NT2/D1 (cell line): ENCODE results near the gene LRSAM1.

Experiments used
- SUZ12 ChIP-seq: IDR thresholded peaks from 2 replicates; pipeline ENCODE4 v1.6.1; 2011; ENCODE audit not compliant: insufficient read length, insufficient read depth; ENCODE audit errors: extremely low read depth
- YY1 ChIP-seq: IDR thresholded peaks from 2 replicates; pipeline ENCODE4 v1.6.1; 2011; ENCODE audit not compliant: insufficient read length, insufficient read depth
- ZNF274 ChIP-seq: IDR thresholded peaks from 2 replicates; pipeline ENCODE4 v1.6.1; 2011; ENCODE audit warnings: mild to moderate bottlenecking, low read depth, low read length

DNA sequence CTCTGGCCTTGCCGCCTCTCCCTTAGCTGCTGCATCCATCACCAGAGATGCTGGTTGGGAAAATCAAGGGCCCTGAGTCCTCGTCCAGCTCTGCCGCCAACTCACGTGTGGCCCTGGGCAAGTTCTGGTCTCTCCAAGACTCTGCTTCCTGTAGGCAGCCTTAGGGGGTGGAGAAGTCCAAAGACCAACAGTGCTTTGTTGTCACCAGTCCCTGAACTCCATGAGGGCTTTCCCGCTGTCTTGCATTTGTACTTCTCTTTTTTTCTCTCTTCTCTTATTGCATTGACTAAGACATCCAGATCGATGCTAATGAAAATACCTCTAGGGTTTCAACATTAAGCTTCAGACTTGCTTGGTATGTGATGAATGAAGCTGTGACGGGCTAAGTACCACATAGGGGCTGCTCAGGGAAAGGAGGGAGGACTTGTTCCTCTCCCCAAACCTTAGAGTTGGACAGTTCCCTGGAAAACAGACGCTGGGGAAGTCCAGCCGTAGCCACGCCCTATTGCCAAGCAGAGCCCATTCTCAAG, 97.1 kb downstream of the LRSAM1 start:
- TF ChIP-seq SUZ12 (no peak), YY1 (no peak), ZNF274 (no peak)
